GM18508 (cell line): ENCODE data around the gene CMIP.

Source experiments
- ATAC-seq: cut with Tn5 transposase; IDR thresholded peaks from one replicate; pipeline ENCODE4 v1.9.1; 2021; ENCODE audit warnings: moderate number of reproducible peaks; ENCODE audit not compliant: insufficient read depth, unreplicated experiment

CMIP gene

DNA sequence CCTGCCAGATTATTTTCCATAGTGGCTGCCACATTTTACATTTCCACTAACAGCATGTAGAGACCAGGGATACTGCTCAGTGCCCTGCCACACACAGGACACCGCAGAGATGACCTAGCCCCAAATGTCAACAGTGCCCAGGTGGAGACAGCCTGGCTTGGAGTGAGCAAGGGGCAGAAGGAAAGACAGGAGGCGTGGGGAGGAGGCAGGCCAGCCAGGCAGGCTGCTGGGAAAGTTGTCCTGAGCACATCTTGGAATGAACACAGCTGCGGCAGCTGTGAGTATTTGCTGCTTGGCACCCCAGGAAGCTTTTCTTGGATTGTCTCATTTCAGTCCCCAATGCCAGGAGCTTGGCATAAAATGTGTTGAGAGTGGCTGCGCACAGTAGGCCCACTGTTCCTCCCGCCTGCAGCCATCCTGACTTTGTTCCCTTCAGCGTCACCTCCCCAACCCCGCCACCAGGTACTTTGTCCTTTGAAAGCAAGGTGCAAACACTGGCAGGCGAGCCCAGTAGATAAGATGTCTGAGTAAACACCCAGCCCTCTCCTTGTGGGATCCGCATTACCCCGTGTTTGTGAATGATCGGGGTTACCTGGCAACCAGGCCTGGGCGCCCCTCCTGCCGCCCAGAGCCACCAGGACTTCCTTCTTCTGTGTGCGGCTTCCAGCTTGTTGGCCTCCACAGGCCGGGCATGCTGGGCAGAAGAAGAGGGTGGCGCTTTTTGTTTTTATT, 114.0 kb downstream of the CMIP start:
- no peak for ATAC-seq

DNA sequence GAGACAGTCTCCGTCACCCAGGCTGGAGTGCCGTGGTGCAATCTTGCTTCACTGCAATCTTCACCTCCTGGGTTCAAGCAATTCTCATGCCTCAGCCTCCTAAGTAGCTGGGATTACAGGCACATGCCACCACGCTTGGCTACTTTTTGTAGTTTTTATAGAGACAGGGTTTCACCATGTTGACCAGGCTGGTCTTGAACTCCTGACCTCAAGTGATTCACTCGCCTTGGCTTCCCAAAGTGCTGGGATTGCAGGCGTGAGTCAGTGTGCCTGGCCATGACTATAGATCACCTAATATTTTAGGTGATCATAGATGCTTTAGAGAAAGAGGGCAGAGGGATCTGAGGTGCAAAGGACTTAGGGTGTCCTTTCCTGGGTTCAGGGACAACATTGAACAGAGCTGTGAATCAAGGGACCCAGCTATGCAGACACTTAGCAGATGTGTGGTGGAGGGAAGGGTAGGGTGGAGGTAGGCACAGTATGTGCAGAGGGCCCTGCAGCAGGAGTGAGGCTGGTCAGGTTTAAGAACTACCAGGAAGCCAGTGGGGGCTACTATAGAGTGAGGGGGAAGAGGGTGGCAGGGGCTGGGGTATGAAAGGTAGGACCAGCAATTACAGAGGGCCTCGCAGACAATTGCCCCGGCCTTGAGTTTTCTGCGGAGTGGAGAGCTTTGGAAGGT, 116.5 kb downstream of the CMIP start:
- ATAC-seq, result no peak

DNA sequence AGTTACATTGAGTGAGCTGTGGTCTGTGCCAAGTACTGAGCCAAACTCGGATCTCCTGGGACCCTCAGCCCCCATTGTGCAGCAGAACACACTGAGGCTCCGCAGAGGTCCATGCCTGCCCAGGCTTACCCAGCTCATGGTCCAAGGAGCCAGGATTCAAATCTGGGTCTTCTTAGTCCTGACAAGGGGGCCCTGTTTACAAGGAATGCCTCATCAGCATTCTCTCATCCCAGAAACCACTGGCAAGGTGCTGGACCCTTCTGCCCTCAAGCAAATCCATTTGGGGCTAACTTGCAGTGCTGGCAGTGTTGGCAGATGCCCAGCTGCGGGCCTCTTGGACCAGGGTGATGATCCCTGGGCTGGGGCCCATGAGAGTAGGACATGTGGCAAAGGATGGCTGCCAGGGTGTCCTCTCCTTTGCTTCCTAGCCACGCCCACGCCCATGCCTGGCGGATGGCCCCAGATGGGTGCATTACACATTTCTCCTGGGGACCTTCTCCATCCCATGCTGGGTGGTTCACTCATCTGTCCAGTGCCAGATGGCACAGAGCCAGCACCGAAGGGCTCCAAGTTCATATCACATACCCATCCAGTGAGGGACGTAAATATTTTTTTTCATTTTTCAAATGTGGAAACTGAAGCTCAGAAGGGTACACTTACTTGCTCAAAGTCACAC, 117.7 kb downstream of the CMIP start:
- ATAC-seq, result no peak

DNA sequence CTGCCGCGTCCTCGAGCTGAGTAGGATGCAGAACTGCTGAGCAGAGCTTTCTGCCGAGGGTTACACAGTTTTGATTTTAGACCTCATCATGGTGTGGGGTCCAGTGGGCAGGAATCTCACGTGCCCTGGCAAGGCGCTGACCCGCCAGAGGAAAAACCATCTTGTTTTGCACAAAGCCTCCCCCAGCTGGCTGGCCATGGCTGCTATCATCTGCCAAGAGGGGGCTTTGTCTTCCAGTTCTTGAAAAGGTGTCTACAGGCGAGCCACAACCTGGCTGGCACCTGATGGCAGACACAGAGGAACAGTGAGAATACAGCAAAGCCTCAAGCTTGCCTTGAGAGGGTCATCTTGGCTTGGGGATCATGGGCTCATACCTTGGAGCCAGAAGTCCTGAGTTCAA, 118.3 kb downstream of the CMIP start:
- no peak for ATAC-seq

GRCh38 chr16:81564421-81564911, 119.9 kb downstream of the CMIP start:
- ATAC-seq, result no peak

- no peak for ATAC-seq
Measured at GRCh38 chr16:81565321-81566028, 120.9 kb downstream of the CMIP start.

DNA sequence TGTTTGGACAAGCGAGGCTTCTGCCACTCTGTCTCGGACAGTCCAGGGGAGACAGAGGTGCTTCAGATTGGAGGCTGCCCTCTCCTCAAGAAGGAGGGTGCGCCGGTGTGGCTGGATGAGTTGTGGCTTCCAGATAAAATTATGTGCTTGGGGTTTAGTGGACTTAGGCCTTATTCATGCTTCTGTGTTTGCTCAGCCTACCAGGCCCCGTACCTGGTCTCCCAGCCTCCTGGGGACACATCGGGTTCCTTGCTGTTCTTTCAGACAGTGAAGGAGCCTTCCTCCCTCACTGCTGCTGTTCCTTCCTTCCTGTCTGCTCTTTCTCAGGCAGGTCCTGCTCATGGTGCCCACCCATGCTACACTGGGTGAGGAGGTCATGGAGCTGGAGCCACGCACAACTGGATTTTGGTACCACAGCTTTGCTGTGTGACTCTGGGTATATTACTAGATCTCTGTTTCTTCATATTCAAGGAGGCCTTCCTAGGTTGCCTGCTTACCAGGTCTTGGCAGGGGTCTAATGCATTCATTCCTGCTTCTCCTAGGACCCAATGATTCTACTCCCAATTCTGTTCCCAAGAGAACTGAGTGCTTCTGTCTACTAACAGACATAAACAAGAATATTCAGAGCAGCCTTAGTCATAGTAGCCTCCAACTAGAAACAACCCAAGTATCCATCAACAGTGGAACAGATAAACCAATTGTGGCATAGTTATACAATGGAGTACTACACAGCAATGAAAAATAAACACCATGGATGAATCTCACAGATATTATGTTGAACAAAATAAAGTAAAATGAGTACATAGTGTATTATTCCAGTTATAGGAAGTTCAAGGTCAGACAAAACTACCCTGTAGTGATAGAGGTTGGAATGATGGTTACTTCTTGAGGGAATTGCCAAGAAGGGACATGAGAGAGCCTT, 121.7 kb downstream of the CMIP start:
- no peak for ATAC-seq

- no peak for ATAC-seq
Measured at GRCh38 chr16:81567087-81567486, 122.5 kb downstream of the CMIP start.

- ATAC-seq, result no peak
Measured at GRCh38 chr16:81567987-81568748, 123.6 kb downstream of the CMIP start.

DNA sequence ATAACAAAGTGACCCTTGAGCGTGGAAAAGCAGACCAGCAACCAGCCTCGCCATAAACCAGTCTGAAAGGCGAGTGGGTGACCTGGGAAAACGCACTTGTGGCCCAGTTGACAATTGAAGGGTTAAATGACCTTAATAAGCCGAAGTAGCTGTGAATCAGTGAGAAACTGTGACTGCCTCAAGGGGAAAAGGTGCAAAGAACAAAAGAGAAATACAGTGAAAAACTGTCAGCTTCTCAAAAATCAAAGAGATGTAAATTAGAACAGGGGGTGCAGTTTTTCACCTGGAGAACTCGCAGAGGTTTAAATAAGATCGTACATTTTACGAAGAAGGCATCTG, 124.1 kb downstream of the CMIP start:
- no peak for ATAC-seq

GRCh38 chr16:81569361-81570034, 124.9 kb downstream of the CMIP start:
- ATAC-seq, result no peak

GRCh38 chr16:81570151-81570846, 125.7 kb downstream of the CMIP start:
- no peak for ATAC-seq

GRCh38 chr16:81571175-81571574, 126.6 kb downstream of the CMIP start:
- no peak for ATAC-seq

GRCh38 chr16:81571592-81572385, 127.2 kb downstream of the CMIP start:
- no peak for ATAC-seq

GRCh38 chr16:81572386-81573144, 128.0 kb downstream of the CMIP start:
- no peak for ATAC-seq

- no peak for ATAC-seq
Measured at GRCh38 chr16:81573533-81574020, 129.0 kb downstream of the CMIP start.
